Measurements from ENCODE around the gene CLIP3.
"Not testable (repeated sequence)": the region's sequence is repeated elsewhere in the genome, so short reads cannot be mapped to it uniquely, and the experiment has no call there.

The CLIP3 gene

GRCh38 chr19:36049080-36049698 is 16.5 kb upstream of the CLIP3 start:
- no peak for DNase-seq (ENCODE audit: low read depth in 3 of 3)

- no peak for DNase-seq (ENCODE audit: low read depth in 3 of 3)
These were observed 15.2 kb upstream of the CLIP3 start for GRCh38 chr19:36047835-36048234.

GRCh38 chr19:36046443-36047050 is 13.9 kb upstream of the CLIP3 start:
- DNase-seq (ENCODE audit: low read depth in 3 of 3), result no peak

GRCh38 chr19:36043952-36044351 is 11.3 kb upstream of the CLIP3 start:
- no peak for DNase-seq (ENCODE audit: low read depth in 3 of 3)

- DNase-seq (ENCODE audit: low read depth in 3 of 3), result no peak
These were observed 9.2 kb upstream of the CLIP3 start for GRCh38 chr19:36041831-36042230.

GRCh38 chr19:36041092-36041491 is 8.4 kb upstream of the CLIP3 start:
- DNase-seq (ENCODE audit: low read depth in 3 of 3), result not testable (repeated sequence)

GRCh38 chr19:36040495-36040894 is 7.8 kb upstream of the CLIP3 start:
- DNase-seq (ENCODE audit: low read depth in 3 of 3), result no peak

GRCh38 chr19:36031308-36031707 is 1.4 kb downstream of the CLIP3 start:
- no peak for DNase-seq (ENCODE audit: low read depth in 3 of 3)

- DNase-seq (ENCODE audit: low read depth in 3 of 3), result no peak
These were observed 2.2 kb downstream of the CLIP3 start for GRCh38 chr19:36030264-36031148.

- no peak for DNase-seq (ENCODE audit: low read depth in 3 of 3)
These were observed 4.2 kb downstream of the CLIP3 start for GRCh38 chr19:36028313-36029041.

GRCh38 chr19:36027696-36028095 is 5.0 kb downstream of the CLIP3 start:
- DNase-seq (ENCODE audit: low read depth in 3 of 3), result no peak

GRCh38 chr19:36026091-36026876 is 6.4 kb downstream of the CLIP3 start:
- DNase-seq (ENCODE audit: low read depth in 3 of 3), result no peak

GRCh38 chr19:36025541-36025940 is 7.1 kb downstream of the CLIP3 start:
- no peak for DNase-seq (ENCODE audit: low read depth in 3 of 3)

GRCh38 chr19:36023432-36023831 is 9.2 kb downstream of the CLIP3 start:
- DNase-seq (ENCODE audit: low read depth in 3 of 3), result no peak

- no peak for DNase-seq (ENCODE audit: low read depth in 3 of 3)
These were observed 13.5 kb downstream of the CLIP3 start for GRCh38 chr19:36019061-36019670.

GRCh38 chr19:36014012-36014924 is 18.4 kb downstream of the CLIP3 start, which contains the start of gene ALKBH6:
Gene ALKBH6, minus strand, starts transcription at chr19:36014213. Its CDS starts 816 bp downstream, at chr19:36013397.
- peak; percentile 100 for DNase-seq (ENCODE audit: low read depth in 3 of 3)

GRCh38 chr19:36013280-36014011 is 19.2 kb downstream of the CLIP3 start:
- no peak for DNase-seq (ENCODE audit: low read depth in 3 of 3)

GRCh38 chr19:36010402-36010801 is 22.3 kb downstream of the CLIP3 start:
- no peak for DNase-seq (ENCODE audit: low read depth in 3 of 3)
